Brain microvascular endothelial cell (primary cell): ENCODE results near the gene EEF1A1.
"Not testable (repeated sequence)": the region's sequence is repeated elsewhere in the genome, so short reads cannot be mapped to it uniquely, and the experiment has no call there.

Experiments used
- DNase-seq: peaks from one replicate; pipeline ENCODE4 v3.0.0-alpha.2; 2020
- H3K27ac ChIP-seq: fragments of 250-450 bp; sonication (Bioruptor Pico); 2 replicates; pipeline ENCODE4 v1.5.1; 2020; ENCODE audit warnings: mild to moderate bottlenecking, moderate library complexity
- H3K27me3 ChIP-seq: fragments of 250-450 bp; sonication (Bioruptor Pico); replicated peaks from 2 replicates; pipeline ENCODE4 v1.5.1; 2020; ENCODE audit warnings: mild to moderate bottlenecking
- H3K36me3 ChIP-seq: fragments of 250-450 bp; sonication (Bioruptor Pico); replicated peaks from 2 replicates; pipeline ENCODE4 v1.5.1; 2020; ENCODE audit warnings: mild to moderate bottlenecking
- H3K4me3 ChIP-seq: 2 replicates; pipeline ENCODE4 v1.5.1; 2011; ENCODE audit warnings: low read depth, mild to moderate bottlenecking, control low read depth, low read length, moderate library complexity
- CTCF ChIP-seq: IDR thresholded peaks from 2 replicates; pipeline ENCODE4 v1.5.1; 2011; ENCODE audit warnings: low read depth, mild to moderate bottlenecking, moderate library complexity, low read length, control low read depth, inconsistent platforms; ENCODE audit errors: missing control alignments
- in situ Hi-C: cut with HindIII; loops from 2 replicates; pipeline ENCODE4 v1.10.0; 2017; ENCODE audit warnings: low sequenced_read_pairs, low pct_ligation_motif_present

The EEF1A1 gene

GRCh38 chr6:73509851-73510250, 11.0 kb downstream of the EEF1A1 start:
- no peak for TF ChIP-seq CTCF
- no peak for DNase-seq
- H3K36me3 ChIP-seq = peaks cover 2% of the 10 kb centered on the region
- H3K27ac ChIP-seq = no peak overlapping the region
- H3K27me3 ChIP-seq = no peaks in the 10 kb centered on the region
- in situ Hi-C loops = loop anchor here (25.0 kb wide), 1 partner anchor 102 kb away; no protein-coding TSS in a partner anchor
- no peak overlapping the region for H3K4me3 ChIP-seq

- no peak for TF ChIP-seq CTCF
- DNase-seq = no peak
Observed at GRCh38 chr6:73508776-73509175, 12.1 kb downstream of the EEF1A1 start.

GRCh38 chr6:73506246-73506645, 14.6 kb downstream of the EEF1A1 start:
- DNase-seq = no peak
- Histone ChIP-seq H3K27ac (no peak overlapping the region), H3K27me3 (no peaks in the 10 kb centered on the region), H3K4me3 (no peak overlapping the region), H3K36me3 (peaks cover 7% of the 10 kb centered on the region)
- in situ Hi-C loops = loop anchor here (25.0 kb wide), 1 partner anchor 106 kb away; no protein-coding TSS in a partner anchor
- no peak for TF ChIP-seq CTCF

More at GRCh38 chr6:73508776-73509175, 12.1 kb downstream of the EEF1A1 start:
- Histone ChIP-seq H3K27me3 (no peaks in the 10 kb centered on the region), H3K36me3 (no peaks in the 10 kb centered on the region), H3K4me3 (no peak overlapping the region), H3K27ac (no peak overlapping the region)
- in situ Hi-C loops = loop anchor here (25.0 kb wide), 1 partner anchor 104 kb away; no protein-coding TSS in a partner anchor

GRCh38 chr6:73505705-73506104, 15.1 kb downstream of the EEF1A1 start:
- not testable (repeated sequence) for H3K36me3 ChIP-seq, H3K27ac ChIP-seq, H3K27me3 ChIP-seq, DNase-seq, H3K4me3 ChIP-seq
- in situ Hi-C loops = loop anchor here (25.0 kb wide), 1 partner anchor 107 kb away; no protein-coding TSS in a partner anchor

- TF ChIP-seq CTCF = no peak
- Histone ChIP-seq H3K4me3 (no peak overlapping the region), H3K27me3 (no peaks in the 10 kb centered on the region), H3K27ac (no peak overlapping the region), H3K36me3 (peaks cover 8% of the 10 kb centered on the region)
- in situ Hi-C loops = loop anchor here (25.0 kb wide), 1 partner anchor 107 kb away; no protein-coding TSS in a partner anchor
- no peak for DNase-seq
Observed at GRCh38 chr6:73505142-73505541, 15.7 kb downstream of the EEF1A1 start.

GRCh38 chr6:73504160-73504559, 16.7 kb downstream of the EEF1A1 start:
- H3K4me3 ChIP-seq = no peak overlapping the region
- no peak for TF ChIP-seq CTCF
- in situ Hi-C loops = loop anchor here (25.0 kb wide), 1 partner anchor 108 kb away; no protein-coding TSS in a partner anchor
- DNase-seq = no peak
- H3K27ac ChIP-seq = no peak overlapping the region
- peaks cover 12% of the 10 kb centered on the region for H3K36me3 ChIP-seq
- no peaks in the 10 kb centered on the region for H3K27me3 ChIP-seq
